Smooth muscle cell of the brain vasculature (primary cell): ENCODE data around the gene INO80D.
"Not testable (repeated sequence)": the region's sequence is repeated elsewhere in the genome, so short reads cannot be mapped to it uniquely, and the experiment has no call there.

Experiments used
- DNase-seq: peaks from one replicate; pipeline ENCODE4 v3.0.0-alpha.2; 2012; ENCODE audit warnings: low read depth, low spot score

The INO80D gene

DNA sequence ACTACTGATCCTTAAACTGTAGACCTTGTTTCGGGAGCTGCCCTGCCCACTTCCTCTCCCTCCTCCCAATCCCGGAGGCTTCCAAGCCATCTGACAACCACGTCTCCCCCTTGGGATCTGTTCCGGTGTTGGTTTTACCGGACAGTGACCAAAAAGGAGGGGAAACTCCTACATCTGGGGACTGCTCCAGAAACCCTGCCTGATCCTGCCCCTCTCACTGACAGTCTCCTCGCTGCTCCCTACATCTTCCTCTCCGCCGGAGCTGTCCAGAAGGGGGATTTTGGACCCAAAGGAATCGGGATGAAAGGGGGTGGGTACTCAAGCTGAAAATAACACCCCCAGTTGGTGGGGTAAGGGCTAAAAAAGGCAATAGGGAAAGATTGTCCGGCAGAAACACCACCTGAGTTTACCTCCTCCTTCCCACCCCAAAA lies 1.5 kb downstream of the INO80D start:
- no peak for DNase-seq

DNA sequence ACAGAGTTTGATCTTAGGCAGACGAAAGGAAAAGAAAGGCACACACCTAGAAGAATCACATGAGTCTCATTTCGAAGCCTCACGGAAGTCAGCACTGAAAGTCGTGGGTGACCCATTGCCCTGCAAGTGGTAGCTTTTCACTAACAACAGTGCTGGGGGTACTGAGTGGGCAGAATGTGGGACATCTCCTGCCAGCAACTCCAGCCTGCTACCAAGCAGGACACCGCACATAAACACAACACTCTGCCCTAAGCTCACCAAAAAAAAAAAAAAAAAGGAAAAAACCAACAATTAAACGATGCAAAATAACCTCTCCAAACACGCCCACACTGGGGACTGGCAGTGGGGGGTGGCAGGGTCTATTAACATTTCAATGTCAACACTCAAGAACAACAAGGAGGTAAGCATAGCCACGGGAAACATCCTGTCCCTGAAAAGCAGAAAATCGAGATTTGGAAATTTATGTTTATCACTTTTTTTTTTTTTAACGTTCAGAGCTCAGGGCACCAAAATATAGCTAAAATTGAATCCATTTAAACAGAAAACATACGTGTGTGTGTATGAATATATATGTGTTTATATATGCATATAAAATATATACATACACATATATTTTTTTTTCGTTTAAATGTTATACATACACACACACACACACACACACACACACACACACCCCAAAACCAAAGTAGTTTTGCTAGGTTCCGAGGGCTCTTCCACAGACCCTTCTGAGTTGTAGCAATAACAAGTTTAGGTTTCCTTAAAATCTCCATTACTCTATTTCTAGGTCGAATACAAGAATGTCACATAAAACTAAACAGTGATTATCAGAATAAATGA lies 2.2 kb downstream of the INO80D start:
- DNase-seq = no peak

- DNase-seq = no peak
Observed at GRCh38 chr2:206082298-206082843, 3.6 kb downstream of the INO80D start.

- no peak for DNase-seq
Observed at GRCh38 chr2:206080927-206081326, 5.0 kb downstream of the INO80D start.

GRCh38 chr2:206079699-206080465 lies 6.1 kb downstream of the INO80D start:
- no peak for DNase-seq

- DNase-seq = not testable (repeated sequence)
Observed at GRCh38 chr2:206077879-206078278, 8.1 kb downstream of the INO80D start.

- no peak for DNase-seq
Observed at GRCh38 chr2:206075113-206075512, 10.9 kb downstream of the INO80D start.

DNA sequence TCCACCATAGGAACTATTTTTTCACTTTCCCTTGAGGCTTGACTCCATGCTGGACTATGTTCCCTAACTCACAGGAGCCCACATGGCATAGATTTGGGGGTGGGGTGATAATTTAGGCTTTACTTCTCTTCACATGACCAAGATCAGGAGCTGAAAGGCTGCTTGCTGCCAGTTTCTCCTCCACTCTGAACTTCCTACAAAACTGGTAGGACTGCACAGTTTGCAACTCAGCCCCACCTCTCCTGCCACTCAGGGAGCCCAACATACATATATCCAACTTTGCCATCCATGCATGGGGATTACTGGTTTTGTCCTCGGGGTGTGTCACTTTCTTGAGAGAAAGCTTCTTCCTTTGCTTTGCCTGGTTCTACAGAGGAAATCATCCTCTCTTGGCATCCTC lies 14.2 kb downstream of the INO80D start:
- no peak for DNase-seq

DNA sequence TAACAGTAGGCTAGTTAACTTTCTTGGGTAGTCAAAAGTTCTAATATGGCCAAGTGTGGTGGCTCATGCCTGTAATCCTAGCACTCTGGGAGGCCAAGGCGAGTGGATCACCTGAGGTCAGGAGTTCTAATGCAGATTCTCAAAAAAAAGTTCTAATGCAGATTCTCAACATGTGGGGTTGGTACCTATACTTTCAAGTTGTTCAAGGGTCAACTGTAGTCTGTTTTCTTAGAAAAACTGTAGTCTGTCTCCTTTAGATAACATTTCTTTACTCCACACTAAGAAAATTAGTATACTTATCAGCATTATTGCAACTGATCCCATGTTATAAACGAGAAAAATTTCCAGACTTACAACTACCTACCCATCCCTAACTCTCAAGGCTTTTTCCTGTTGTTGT lies 16.6 kb downstream of the INO80D start:
- no peak for DNase-seq

GRCh38 chr2:206068207-206068606 lies 17.8 kb downstream of the INO80D start:
- DNase-seq = no peak

DNA sequence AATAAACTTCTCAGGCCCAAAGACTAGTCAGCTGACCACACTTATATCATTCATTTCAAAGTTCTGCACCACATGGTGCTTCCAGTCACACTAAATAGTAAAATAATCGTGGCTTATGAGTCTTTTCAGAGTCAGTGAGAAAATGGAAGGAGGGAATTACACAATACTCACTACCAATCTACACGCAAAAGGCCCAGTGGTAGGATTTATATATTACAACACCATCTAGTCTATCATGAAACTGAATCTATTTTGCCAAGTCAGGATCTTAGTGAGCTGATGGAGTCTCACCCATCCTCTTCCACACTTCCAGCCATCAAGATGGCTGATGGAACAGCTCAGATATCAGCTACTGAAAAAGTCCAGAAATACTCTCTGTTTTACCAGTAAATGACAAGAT lies 21.9 kb downstream of the INO80D start:
- DNase-seq = no peak

DNA sequence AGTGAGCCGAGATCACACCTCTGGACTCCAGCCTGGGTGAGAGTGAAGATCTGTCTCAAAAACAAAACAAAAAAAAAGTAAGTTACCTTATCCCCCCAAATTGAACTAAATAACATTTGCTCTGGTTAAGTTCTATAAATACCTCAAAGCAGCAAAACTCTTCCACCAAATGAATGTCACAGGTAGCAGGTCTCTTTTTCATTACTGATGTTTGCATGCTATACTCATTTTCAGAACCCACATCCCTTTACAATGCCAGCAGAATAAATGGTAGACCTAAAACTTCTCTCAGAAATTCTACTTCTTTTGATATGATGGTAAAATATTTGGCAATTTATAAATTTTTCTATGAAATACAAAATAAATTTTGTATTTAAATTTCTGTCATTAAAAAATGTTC lies 22.3 kb downstream of the INO80D start:
- no peak for DNase-seq

- no peak for DNase-seq
Observed at GRCh38 chr2:206062724-206063123, 23.2 kb downstream of the INO80D start.

GRCh38 chr2:206056286-206056685 lies 29.7 kb downstream of the INO80D start:
- DNase-seq = no peak

- no peak for DNase-seq
Observed at GRCh38 chr2:206054952-206055351, 31.0 kb downstream of the INO80D start.

DNA sequence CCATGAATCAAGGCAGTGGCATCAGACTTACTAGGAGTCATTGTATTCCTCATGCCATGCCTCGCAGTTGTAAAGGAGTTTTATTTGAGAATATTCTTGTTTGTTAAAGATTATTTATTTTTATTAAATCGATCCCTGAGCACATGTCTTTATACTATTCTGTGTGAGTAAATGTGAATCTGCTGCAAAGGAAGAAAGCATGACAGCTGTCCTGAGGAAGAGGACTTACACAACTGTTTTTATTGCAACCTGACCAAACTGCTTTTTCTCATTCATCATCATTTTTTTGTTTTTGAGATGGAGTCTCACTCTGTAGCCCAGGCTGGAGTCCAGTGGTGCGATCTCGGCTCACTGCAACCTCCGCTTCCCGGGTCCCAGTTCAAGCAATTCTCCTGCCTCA lies 34.1 kb downstream of the INO80D start:
- no peak for DNase-seq

DNA sequence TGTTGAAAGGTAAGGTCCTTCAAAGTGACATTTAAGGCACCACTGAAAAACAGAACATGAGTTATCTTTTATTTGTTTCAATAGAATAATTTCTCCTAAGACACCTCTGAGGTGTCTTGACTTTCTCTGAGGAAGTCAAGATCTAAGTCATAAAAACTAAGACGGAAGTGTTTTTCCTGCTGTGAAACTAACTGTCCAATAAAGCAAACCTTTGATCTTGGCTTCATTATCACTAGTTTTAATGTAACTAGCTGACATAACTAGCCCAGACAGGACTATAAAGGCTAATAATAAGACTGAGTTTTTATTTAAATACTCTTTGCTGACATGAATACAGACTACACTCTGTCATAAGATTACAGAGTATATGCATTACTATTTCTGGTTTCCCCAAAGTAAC lies 36.6 kb downstream of the INO80D start:
- DNase-seq = no peak

GRCh38 chr2:206045251-206045650 lies 40.7 kb downstream of the INO80D start:
- no peak for DNase-seq

DNA sequence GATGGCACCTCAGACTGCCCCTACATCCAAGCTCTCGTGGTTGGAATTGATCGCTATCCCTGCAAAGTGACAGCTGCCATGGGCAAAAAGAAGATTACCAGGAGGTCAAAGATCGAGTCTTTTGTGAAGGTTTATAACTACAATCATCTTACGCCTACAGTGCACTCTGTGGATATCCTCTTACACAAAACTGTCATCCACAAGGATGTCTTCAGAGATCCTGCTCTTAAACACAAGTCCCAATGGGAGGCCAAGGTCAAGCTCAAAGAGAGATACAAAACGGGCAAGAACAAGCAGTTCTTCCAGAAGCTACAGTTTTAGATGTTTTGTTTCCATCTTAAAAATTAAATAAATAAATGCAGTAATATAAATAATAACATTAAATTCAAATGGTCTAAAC lies 45.4 kb downstream of the INO80D start:
- DNase-seq = no peak

GRCh38 chr2:206035393-206035792 lies 50.6 kb downstream of the INO80D start:
- not testable (repeated sequence) for DNase-seq

DNA sequence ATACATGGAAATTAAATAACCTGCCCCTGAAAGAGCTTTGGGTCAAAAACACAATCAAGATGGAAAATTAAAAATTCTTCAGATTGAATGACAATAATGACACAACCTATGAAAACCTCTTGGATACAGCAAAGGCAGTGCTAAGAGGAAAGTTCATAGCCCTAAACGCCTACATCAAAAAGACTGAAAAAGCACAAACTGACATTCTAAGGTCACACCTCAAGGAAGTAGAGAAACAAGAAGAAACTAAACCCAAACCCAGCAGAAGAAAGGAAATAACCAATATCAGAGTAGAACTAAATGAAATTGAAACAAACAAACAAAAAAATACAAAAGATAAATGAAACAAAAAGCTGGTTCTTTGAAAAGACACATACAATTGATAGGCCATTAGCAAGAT lies 52.5 kb downstream of the INO80D start:
- not testable (repeated sequence) for DNase-seq

- DNase-seq = no peak
Observed at GRCh38 chr2:206031950-206032567, 53.9 kb downstream of the INO80D start.
